ENCODE results near the gene PIP5K1C.

GRCh38 chr19:3634496-3635045 lies 65.7 kb downstream of the PIP5K1C start:
- TF ChIP-seq CTCF (IDR thresholded peaks at IDR 0.05) (no peak), NR3C1 (CRISPR knock-in tag; conservative IDR thresholded peaks at IDR 0.05; ENCODE audit: low read depth) (no peak), ETV6 (CRISPR knock-in tag; IDR thresholded peaks at IDR 0.05) (no peak), NR2C2 (CRISPR knock-in tag; IDR thresholded peaks at IDR 0.05) (no peak)
